Measurements from ENCODE around the gene MAGEB16. TPM values are rescaled to one million over a fixed set of nuclear protein-coding genes. Genes with fewer than 3 reads are reported as not detected.

The MAGEB16 gene
- total RNA-seq, 2 donors from 2014 or later: not detected

GRCh38 chrX:35841872-35842271 is 43.7 kb downstream of the MAGEB16 start:
- TF ChIP-seq POLR2A (IDR thresholded peaks at IDR 0.05) (no peak), CTCF (IDR thresholded peaks at IDR 0.05) (no peak)
- Histone ChIP-seq H3K4me3 (no peak overlapping the region), H3K9me3 (no peaks in the 10 kb centered on the region), H3K36me3 (replicated peaks in 1 of 2; ENCODE audit: insufficient read depth in 1 of 2, low read depth in 2 of 2) (no peaks in the 10 kb centered on the region), H3K4me1 (no peaks in the 10 kb centered on the region), H3K27me3 (no peaks in the 10 kb centered on the region), H3K27ac (no peak overlapping the region)
- intact Hi-C loops (cut with DNase I): no loop called here
- 7 to 58% methylated on average over 2 of the region's 2 CpGs for WGBS, 2 donors
- no peak for DNase-seq
- no peak for ATAC-seq

- TF ChIP-seq POLR2A (IDR thresholded peaks at IDR 0.05) (no peak), CTCF (IDR thresholded peaks at IDR 0.05) (no peak)
- intact Hi-C loops (cut with DNase I): no loop called here
- H3K27me3 ChIP-seq: no peaks in the 10 kb centered on the region
- H3K27ac ChIP-seq: no peak overlapping the region
- DNase-seq (no peak), ATAC-seq (no peak)
- no peaks in the 10 kb centered on the region for H3K36me3 ChIP-seq (replicated peaks in 1 of 2; ENCODE audit: insufficient read depth in 1 of 2, low read depth in 2 of 2)
- no peaks in the 10 kb centered on the region for H3K4me1 ChIP-seq
- no peaks in the 10 kb centered on the region for H3K9me3 ChIP-seq
- H3K4me3 ChIP-seq: no peak overlapping the region
- WGBS, 2 donors: 56% methylated on average over 3 of the region's 3 CpGs; no CpG with 5 or more reads in 1 of the 2 donors
Measured at GRCh38 chrX:35842674-35843073, 44.5 kb downstream of the MAGEB16 start.

DNA sequence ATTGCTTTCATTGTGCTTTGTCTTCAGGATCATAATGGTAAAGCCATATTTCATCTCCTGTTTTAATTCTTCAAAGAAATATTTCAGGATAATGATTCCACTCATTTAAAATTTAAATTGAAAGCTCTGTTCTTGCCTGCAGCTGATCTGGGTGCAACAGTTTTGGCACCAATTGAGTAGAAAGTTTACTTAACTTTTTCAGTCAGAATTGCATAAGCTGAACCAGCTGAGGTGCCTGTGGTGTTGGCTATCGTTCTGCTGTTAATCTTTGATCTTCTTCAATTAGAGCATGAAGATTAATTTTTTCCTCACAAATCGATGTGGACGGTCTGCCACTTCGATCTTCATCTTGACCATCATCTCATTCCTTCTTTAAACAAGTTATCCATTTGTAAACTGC is 49.6 kb downstream of the MAGEB16 start:
- TF ChIP-seq CTCF (IDR thresholded peaks at IDR 0.05): no peak
- no peak for TF ChIP-seq POLR2A (IDR thresholded peaks at IDR 0.05)
- 46 to 68% methylated on average over 4 of the region's 4 CpGs for WGBS, 2 donors

More for the DNA sequence above, 49.6 kb downstream of the MAGEB16 start:
- Histone ChIP-seq H3K9me3 (no peaks in the 10 kb centered on the region), H3K4me1 (no peaks in the 10 kb centered on the region), H3K27ac (no peak overlapping the region), H3K4me3 (no peak overlapping the region), H3K27me3 (no peaks in the 10 kb centered on the region), H3K36me3 (replicated peaks in 1 of 2; ENCODE audit: insufficient read depth in 1 of 2, low read depth in 2 of 2) (no peaks in the 10 kb centered on the region)
- intact Hi-C loops (cut with DNase I): no loop called here
- ATAC-seq (no peak), DNase-seq (no peak)

Other genes starting within 250 kb of the MAGEB16 start
- under 1 TPM in 1 of 2 donors, not detected in 1; 0.78 TPM for gene CFAP47, start 121.4 kb downstream of the MAGEB16 start, total RNA-seq

All from body of pancreas (tissue), 4 donors.